KOPT-K1 (cell line): Measurements from ENCODE around the gene GALNT5.

ENCODE experiments used
- H3K27ac ChIP-seq: fragments of 200-600 bp; sonication (generic); 2 replicates; pipeline ENCODE4 v1.5.1; 2016; ENCODE audit warnings: antibody characterized with exemption, mild to moderate bottlenecking, low read depth, low read length; ENCODE audit not compliant: poor library complexity, severe bottlenecking
- H3K36me3 ChIP-seq: fragments of 200-600 bp; sonication (generic); 2 replicates; pipeline ENCODE4 v1.5.1; 2017; ENCODE audit warnings: antibody characterized with exemption, mild to moderate bottlenecking, low read length, moderate library complexity; ENCODE audit not compliant: insufficient read depth
- H3K9me3 ChIP-seq: fragments of 200-600 bp; sonication (generic); 2 replicates; pipeline ENCODE4 v1.5.1; 2017; ENCODE audit warnings: antibody characterized with exemption, low read length, mild to moderate bottlenecking; ENCODE audit not compliant: insufficient read depth, poor library complexity, severe bottlenecking

GALNT5 gene

GRCh38 chr2:157345647-157346389 lies 88.3 kb downstream of the GALNT5 start:
- H3K36me3 ChIP-seq, result no peaks in the 10 kb centered on the region
- H3K27ac ChIP-seq, result no peak overlapping the region
- no peaks in the 10 kb centered on the region for H3K9me3 ChIP-seq

GRCh38 chr2:157348291-157348921 lies 90.9 kb downstream of the GALNT5 start:
- Histone ChIP-seq H3K36me3 (no peaks in the 10 kb centered on the region), H3K9me3 (no peaks in the 10 kb centered on the region), H3K27ac (no peak overlapping the region)

GRCh38 chr2:157349949-157350515 lies 92.5 kb downstream of the GALNT5 start:
- H3K9me3 ChIP-seq, result no peaks in the 10 kb centered on the region
- H3K27ac ChIP-seq, result no peak overlapping the region
- no peaks in the 10 kb centered on the region for H3K36me3 ChIP-seq

- Histone ChIP-seq H3K9me3 (no peaks in the 10 kb centered on the region), H3K27ac (no peak overlapping the region), H3K36me3 (no peaks in the 10 kb centered on the region)
Observed at GRCh38 chr2:157355618-157356017, 98.1 kb downstream of the GALNT5 start.

- Histone ChIP-seq H3K9me3 (peaks cover 8% of the 10 kb centered on the region), H3K36me3 (no peaks in the 10 kb centered on the region), H3K27ac (no peak overlapping the region)
Observed at GRCh38 chr2:157359628-157360027, 102.1 kb downstream of the GALNT5 start.

- no peaks in the 10 kb centered on the region for H3K36me3 ChIP-seq
- peaks cover 8% of the 10 kb centered on the region for H3K9me3 ChIP-seq
- no peak overlapping the region for H3K27ac ChIP-seq
Observed at GRCh38 chr2:157361526-157361925, 104.0 kb downstream of the GALNT5 start.

DNA sequence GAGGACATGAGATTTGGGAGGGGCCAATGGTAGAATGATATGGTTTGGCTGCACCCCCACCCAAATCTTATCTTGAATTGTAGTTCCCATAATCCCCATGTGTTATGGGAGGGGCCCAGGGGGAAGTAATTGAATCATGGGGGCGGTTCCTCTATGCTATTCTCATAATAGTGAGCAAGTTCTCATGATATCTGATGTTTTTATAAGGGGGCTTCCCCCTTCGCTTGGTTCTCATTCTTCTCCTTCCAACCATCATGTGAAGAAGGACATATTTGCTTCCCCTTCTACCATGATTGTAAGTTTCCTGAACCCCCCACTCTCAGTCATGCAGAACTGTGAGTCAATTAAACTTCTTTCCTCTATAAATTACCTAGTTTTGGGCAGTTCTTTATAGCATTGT lies 105.1 kb downstream of the GALNT5 start:
- H3K27ac ChIP-seq, result no peak overlapping the region
- no peaks in the 10 kb centered on the region for H3K36me3 ChIP-seq
- H3K9me3 ChIP-seq, result peaks cover 8% of the 10 kb centered on the region

GRCh38 chr2:157363612-157364101 lies 106.2 kb downstream of the GALNT5 start:
- H3K36me3 ChIP-seq, result no peaks in the 10 kb centered on the region
- H3K9me3 ChIP-seq, result peaks cover 8% of the 10 kb centered on the region
- no peak overlapping the region for H3K27ac ChIP-seq
